HCT116 (cell line): Measurements from ENCODE around the gene F13A1.

ENCODE experiments used
- CEBPB ChIP-seq: IDR thresholded peaks from 2 replicates; pipeline ENCODE4 v1.6.1; 2012; ENCODE audit warnings: low read depth
- CTCF ChIP-seq, 3 experiments: fragments of 200-600 bp in 1 of 3; sonication (generic) in 1 of 3; IDR thresholded peaks in 2 of 3; conservative IDR thresholded peaks in 1 of 3; 2 replicates each; pipeline ENCODE4 v1.5.1; 2012 to 2017; ENCODE audit warnings: low read depth in 2 of 3, low read length in 2 of 3, antibody characterized with exemption in 1 of 3, borderline replicate concordance in 1 of 3, control low read depth in 1 of 3, mild to moderate bottlenecking in 1 of 3, mixed read lengths in 1 of 3, mixed run types in 1 of 3, moderate library complexity in 1 of 3; ENCODE audit not compliant: insufficient read depth in 1 of 3
- EZH2phosphoT487 ChIP-seq: fragments of 200-600 bp; IDR thresholded peaks from 2 replicates; pipeline ENCODE4 v1.6.1; 2018; ENCODE audit warnings: antibody characterized with exemption, borderline replicate concordance
- POLR2AphosphoS5 ChIP-seq: IDR thresholded peaks from 2 replicates; pipeline ENCODE4 v1.6.1; 2011; ENCODE audit warnings: mild to moderate bottlenecking, low read depth, low read length, moderate library complexity
- ZNF274 ChIP-seq: fragments of 200-500 bp; sonication (Bioruptor generic); IDR thresholded peaks from 2 replicates; pipeline ENCODE4 v1.6.1; 2014; ENCODE audit warnings: mild to moderate bottlenecking, low read depth, low read length, inconsistent platforms

GRCh38 chr6:6195080-6195479 lies 125.4 kb downstream of the F13A1 start:
- TF ChIP-seq CEBPB (no peak), ZNF274 (no peak), EZH2phosphoT487 (no peak), CTCF (IDR thresholded peaks at IDR 0.05 in 2 of 3, conservative IDR thresholded peaks at IDR 0.05 in 1 of 3; ENCODE audit: borderline replicate concordance in 1 of 3, insufficient read depth in 1 of 3, low read depth in 2 of 3, low read length in 2 of 3) (no peak), POLR2AphosphoS5 (no peak)
